Activated CD8-positive, alpha-beta T cell treated with anti-CD3 and anti-CD28 coated beads for 36 hours (primary cell): ENCODE measurements around the gene DHX30. TPM values are rescaled to one million over a fixed set of nuclear protein-coding genes. Genes with fewer than 3 reads are reported as not detected.

Experiments used
- ATAC-seq: fragments of 200-7000 bp; cut with Tn5 transposase; one replicate; pipeline ENCODE4 v1.10.0; 2021; ENCODE audit warnings: mild to moderate bottlenecking, moderate library complexity
- CTCF ChIA-PET: fragments of 350-600 bp; sonication (Branson Sonifier 250); formaldehyde crosslinking; loops from one replicate; lab custom pipeline; 2021; ENCODE audit warnings: antibody characterized with exemption; lab: Charles Lee
- POLR2A ChIA-PET: fragments of 350-600 bp; sonication (Branson Sonifier 250); formaldehyde crosslinking; loops from one replicate; lab custom pipeline; 2021; ENCODE audit warnings: antibody characterized with exemption; lab: Charles Lee
- DNase-seq: peaks from one replicate; pipeline ENCODE4 v3.0.0-alpha.2; 2020
- H3K27ac Mint-ChIP-seq: one replicate; pipeline ENCODE4 v1.8.0; 2021; ENCODE audit warnings: mild to moderate bottlenecking, mixed read lengths
- H3K27me3 Mint-ChIP-seq: one replicate; pipeline ENCODE4 v1.8.0; 2021; ENCODE audit warnings: mixed read lengths
- H3K36me3 Mint-ChIP-seq: one replicate; pipeline ENCODE4 v1.8.0; 2021; ENCODE audit warnings: low read depth, mixed read lengths
- H3K4me1 Mint-ChIP-seq: one replicate; pipeline ENCODE4 v1.8.0; 2021; ENCODE audit warnings: low read depth, mixed read lengths
- H3K4me3 Mint-ChIP-seq: one replicate; pipeline ENCODE4 v1.8.0; 2021; ENCODE audit warnings: mild to moderate bottlenecking, moderate library complexity, mixed read lengths
- H3K9me3 Mint-ChIP-seq: one replicate; pipeline ENCODE4 v1.8.0; 2021; ENCODE audit warnings: mixed read lengths
- intact Hi-C: fragments of 100-400 bp; cut with micrococcal nuclease; formaldehyde crosslinking; loops from one replicate; pipeline ENCODE4 v1.10.0; 2022
- total RNA-seq, 2 experiments: library from RNA; stranded (reverse); gene quantifications; one replicate each; pipeline ENCODE4 v1.2.3, GENCODE V29; 2021
- TF ChIP-seq, protein P1 (sequence below): fragments of 200-600 bp; IDR thresholded peaks from one replicate; pipeline ENCODE4 v1.8.0; 2022; ENCODE audit warnings: antibody characterized with exemption, mild to moderate bottlenecking

DHX30 gene
- total RNA-seq, 2 experiments from 2014 or later = 81.5 to 84.2 TPM

DNA sequence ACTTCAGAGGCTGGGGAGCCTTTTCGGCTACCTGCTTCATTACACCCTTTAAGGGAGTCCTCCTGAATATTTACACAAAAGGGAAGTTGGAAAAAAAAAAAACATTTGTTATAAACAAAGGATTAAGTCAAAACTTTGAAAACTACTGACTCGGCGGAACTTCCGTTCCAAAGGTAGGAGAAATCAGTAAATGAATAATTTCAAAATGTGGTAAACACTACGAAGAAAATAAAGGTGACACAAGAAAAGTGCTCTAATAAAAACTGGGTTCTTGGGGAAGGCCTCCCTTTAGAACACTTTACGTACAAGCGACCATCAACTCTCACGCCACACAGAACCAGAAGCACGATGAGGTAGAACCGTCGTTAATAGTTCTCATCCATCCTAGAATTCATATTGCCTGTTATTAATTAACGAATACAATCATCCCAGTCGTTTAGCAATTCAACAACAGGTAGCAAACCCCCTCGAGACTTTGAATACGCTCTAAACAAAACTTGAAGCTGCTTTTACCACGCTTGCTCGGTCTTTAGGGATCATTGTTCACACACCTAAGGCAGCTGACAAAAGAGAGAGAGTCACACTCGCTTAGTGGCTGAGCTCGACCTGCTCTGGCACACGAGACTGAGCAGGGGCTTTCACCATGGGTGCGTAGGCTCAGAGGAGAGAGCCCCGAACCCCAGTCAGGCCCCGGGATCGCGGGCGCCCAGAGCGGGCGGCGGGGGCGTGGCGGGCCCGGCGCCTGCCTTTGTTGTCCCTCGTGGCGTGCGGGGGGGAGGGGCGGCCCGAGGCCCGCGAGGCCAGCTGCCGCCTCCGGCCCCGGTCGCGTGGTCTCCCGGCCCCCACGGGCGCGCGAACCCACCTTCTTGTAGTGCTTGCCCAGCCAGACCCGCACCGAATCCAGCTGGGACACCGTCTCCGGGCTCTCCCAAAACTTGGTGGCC is 21.9 kb upstream of the DHX30 start:
- peak; percentile 70 for DNase-seq
- CTCF ChIA-PET = interaction anchor here (1.0 kb wide), 1 partner anchor 7 kb away, joined by 3 read pairs; no protein-coding TSS in a partner anchor
- intact Hi-C loops = no loop called here
- Mint-ChIP-seq H3K4me3 (peak overlapping the region; percentile 97), H3K36me3 (peaks cover 10% of the 10 kb centered on the region), H3K27me3 (no peaks in the 10 kb centered on the region), H3K4me1 (peaks cover 18% of the 10 kb centered on the region), H3K27ac (peak overlapping the region; percentile 96), H3K9me3 (no peaks in the 10 kb centered on the region)
- POLR2A ChIA-PET = interaction anchor here (0.6 to 3.0 kb wide), 12 partner anchors 10 to 617 kb away, joined by 3 to 22 read pairs (median 3); partner anchors contain the start of gene SETD2
- peak; percentile 25 for ATAC-seq
- TF ChIP-seq, protein P1, sequence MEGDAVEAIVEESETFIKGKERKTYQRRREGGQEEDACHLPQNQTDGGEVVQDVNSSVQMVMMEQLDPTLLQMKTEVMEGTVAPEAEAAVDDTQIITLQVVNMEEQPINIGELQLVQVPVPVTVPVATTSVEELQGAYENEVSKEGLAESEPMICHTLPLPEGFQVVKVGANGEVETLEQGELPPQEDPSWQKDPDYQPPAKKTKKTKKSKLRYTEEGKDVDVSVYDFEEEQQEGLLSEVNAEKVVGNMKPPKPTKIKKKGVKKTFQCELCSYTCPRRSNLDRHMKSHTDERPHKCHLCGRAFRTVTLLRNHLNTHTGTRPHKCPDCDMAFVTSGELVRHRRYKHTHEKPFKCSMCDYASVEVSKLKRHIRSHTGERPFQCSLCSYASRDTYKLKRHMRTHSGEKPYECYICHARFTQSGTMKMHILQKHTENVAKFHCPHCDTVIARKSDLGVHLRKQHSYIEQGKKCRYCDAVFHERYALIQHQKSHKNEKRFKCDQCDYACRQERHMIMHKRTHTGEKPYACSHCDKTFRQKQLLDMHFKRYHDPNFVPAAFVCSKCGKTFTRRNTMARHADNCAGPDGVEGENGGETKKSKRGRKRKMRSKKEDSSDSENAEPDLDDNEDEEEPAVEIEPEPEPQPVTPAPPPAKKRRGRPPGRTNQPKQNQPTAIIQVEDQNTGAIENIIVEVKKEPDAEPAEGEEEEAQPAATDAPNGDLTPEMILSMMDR = no peak

DNA sequence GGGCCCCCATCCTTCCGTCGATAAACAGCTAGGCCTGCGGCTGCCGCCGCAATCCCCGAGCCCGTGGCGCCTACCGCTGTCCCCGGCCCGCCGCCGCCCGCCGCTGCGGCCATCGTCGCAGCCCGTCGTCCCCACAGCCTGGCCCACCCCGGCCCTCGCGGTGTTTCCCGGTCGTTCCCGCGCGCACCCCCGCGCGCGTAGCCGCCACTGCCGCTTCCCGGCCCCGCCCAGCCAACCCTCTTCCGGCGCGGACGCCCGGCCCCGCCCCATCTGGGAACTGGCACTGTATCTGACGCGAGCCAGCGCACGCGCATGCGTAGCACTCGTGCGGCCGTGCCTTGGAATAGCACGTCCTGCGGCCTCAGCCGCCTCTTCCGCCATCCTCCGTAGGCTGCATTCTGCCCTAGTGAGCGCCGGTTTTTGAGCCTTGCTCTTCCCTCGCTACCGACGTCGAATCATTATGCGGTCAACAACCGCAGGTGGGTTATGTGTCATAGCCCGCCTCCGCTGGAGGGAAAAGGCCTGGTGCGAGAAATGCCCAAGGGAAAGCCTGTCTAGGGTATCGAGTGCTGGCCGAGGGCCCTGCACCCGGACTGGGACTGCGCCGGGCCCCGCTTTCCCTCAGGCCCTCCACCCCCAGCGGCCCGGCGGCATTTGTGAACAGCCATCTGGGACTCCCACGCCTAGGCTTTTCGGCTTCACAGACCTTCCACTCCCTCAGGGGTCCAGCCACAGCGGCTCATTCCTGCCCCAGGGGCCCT is 21.1 kb upstream of the DHX30 start, which contains the start of gene SMARCC1:
SMARCC1 (minus strand) TSS at position 209 of the 761 bp plus-strand sequence; CDS start at position 113, 96 bp downstream.
- H3K4me1 Mint-ChIP-seq = peaks cover 15% of the 10 kb centered on the region
- H3K27me3 Mint-ChIP-seq = no peaks in the 10 kb centered on the region
- TF ChIP-seq, protein P1 = no peak
- H3K9me3 Mint-ChIP-seq = no peaks in the 10 kb centered on the region
- H3K4me3 Mint-ChIP-seq = peak within 1 kb of the TSS; percentile 97
- DNase-seq (peak; percentile 99), ATAC-seq (peak; percentile 96)
- POLR2A ChIA-PET = interaction anchor here (0.7 to 3.0 kb wide), 6 partner anchors 11 to 618 kb away, joined by 3 to 22 read pairs (median 4); partner anchors contain the start of gene SETD2
- peak within 1 kb of the TSS; percentile 96 for H3K27ac Mint-ChIP-seq
- H3K36me3 Mint-ChIP-seq = peaks cover 10% of the 10 kb centered on the region
- intact Hi-C loops = no loop called here
- CTCF ChIA-PET = no interaction called here

DNA sequence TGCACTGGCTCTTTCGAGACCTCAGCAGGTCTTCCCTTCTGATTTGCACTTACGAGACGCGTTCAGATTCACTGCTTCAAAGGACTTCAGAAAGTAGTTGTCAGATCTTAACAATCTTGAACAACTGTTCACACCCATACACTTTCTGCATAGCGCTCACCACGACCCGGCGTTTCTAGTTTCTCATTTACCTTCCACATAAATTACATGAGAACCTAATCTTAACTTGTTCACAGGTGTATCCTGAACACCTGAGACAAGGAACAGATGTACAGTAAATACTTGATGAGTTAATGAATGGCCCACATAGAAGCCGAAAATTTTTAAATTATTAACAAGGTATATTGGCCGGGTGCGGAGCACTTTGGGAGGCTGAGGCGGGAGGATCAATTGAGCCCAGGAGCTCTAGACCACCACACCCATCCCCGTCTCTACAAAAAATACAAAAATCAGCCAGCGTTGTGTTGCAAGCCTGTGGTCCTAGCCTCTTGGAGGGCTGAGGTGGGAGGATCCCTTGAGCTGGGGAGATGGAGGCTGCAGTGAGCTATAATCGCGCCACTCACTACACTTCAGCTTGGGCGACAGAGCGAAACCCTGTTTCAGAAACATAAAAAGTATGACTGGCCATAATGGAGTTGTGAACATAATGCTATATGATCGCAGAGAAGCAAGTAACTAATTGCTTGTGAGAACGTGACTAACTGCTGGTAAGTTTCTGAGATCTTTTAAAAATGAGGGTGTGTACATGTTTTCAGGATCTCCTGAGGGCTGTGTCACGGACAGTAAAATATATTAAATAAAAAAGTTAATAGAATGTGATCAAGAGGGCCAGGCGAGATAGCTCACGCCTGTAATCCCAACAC is 20.3 kb upstream of the DHX30 start:
- peaks cover 15% of the 10 kb centered on the region for H3K4me1 Mint-ChIP-seq
- ATAC-seq (no peak), DNase-seq (peak; percentile 5)
- peak overlapping the region; percentile 97 for H3K4me3 Mint-ChIP-seq
- ChIA-PET POLR2A (no interaction called here), CTCF (interaction anchor here (2.6 kb wide), 1 partner anchor 260 kb away, joined by 11 read pairs; no protein-coding TSS in a partner anchor)
- peaks cover 10% of the 10 kb centered on the region for H3K36me3 Mint-ChIP-seq
- peak overlapping the region; percentile 96 for H3K27ac Mint-ChIP-seq
- intact Hi-C loops = no loop called here
- no peaks in the 10 kb centered on the region for H3K9me3 Mint-ChIP-seq
- no peaks in the 10 kb centered on the region for H3K27me3 Mint-ChIP-seq
- TF ChIP-seq, protein P1 = no peak

DNA sequence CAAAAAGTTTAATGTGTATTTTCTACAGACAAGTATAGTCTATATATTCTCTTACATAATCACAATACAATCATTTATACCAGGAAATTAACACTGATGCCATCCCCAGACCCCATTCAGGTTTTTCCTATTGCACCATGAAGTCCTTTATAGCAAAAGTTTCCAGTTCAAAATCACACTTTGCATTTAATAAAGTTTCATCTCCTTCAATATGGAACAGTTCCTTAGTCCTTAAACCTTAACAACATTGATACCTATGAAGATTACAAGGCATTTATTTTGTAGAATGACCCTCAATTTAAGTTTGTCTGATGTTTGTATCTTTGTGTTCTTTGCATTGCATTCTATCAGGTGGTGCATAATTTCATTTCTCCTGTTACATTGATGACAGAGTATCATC is 19.3 kb upstream of the DHX30 start:
- H3K9me3 Mint-ChIP-seq = no peaks in the 10 kb centered on the region

More for the DNA sequence above, 19.3 kb upstream of the DHX30 start:
- Mint-ChIP-seq H3K4me3 (no peak overlapping the region), H3K36me3 (peaks cover 10% of the 10 kb centered on the region), H3K27me3 (no peaks in the 10 kb centered on the region), H3K27ac (no peak overlapping the region), H3K4me1 (peaks cover 16% of the 10 kb centered on the region)
- intact Hi-C loops = no loop called here
- ATAC-seq (no peak), DNase-seq (no peak)
- ChIA-PET CTCF (interaction anchor here (2.6 kb wide), 1 partner anchor 261 kb away, joined by 11 read pairs; no protein-coding TSS in a partner anchor), POLR2A (interaction anchor here (0.6 kb wide), 1 partner anchor 160 kb away, joined by 3 read pairs; no protein-coding TSS in a partner anchor)
- TF ChIP-seq, protein P1 = no peak
